ENCODE results near the gene SMAD6.

SMAD6 gene

GRCh38 chr15:66801266-66801665 lies 99.2 kb downstream of the SMAD6 start:
- no peak overlapping the region for H3K4me3 Mint-ChIP-seq
- peaks cover 41% of the 10 kb centered on the region for H3K4me1 Mint-ChIP-seq (ENCODE audit: low read depth)
- H3K36me3 Mint-ChIP-seq (ENCODE audit: low read depth) = no peaks in the 10 kb centered on the region
- intact Hi-C loops (cut with micrococcal nuclease) = loop anchor here (5.0 kb wide), 1 partner anchor 51 kb away; no protein-coding TSS in a partner anchor
- no peaks in the 10 kb centered on the region for H3K9me3 Mint-ChIP-seq
- peaks cover 7% of the 10 kb centered on the region for H3K27me3 Mint-ChIP-seq
- H3K27ac Mint-ChIP-seq = peak overlapping the region; percentile 30

DNA sequence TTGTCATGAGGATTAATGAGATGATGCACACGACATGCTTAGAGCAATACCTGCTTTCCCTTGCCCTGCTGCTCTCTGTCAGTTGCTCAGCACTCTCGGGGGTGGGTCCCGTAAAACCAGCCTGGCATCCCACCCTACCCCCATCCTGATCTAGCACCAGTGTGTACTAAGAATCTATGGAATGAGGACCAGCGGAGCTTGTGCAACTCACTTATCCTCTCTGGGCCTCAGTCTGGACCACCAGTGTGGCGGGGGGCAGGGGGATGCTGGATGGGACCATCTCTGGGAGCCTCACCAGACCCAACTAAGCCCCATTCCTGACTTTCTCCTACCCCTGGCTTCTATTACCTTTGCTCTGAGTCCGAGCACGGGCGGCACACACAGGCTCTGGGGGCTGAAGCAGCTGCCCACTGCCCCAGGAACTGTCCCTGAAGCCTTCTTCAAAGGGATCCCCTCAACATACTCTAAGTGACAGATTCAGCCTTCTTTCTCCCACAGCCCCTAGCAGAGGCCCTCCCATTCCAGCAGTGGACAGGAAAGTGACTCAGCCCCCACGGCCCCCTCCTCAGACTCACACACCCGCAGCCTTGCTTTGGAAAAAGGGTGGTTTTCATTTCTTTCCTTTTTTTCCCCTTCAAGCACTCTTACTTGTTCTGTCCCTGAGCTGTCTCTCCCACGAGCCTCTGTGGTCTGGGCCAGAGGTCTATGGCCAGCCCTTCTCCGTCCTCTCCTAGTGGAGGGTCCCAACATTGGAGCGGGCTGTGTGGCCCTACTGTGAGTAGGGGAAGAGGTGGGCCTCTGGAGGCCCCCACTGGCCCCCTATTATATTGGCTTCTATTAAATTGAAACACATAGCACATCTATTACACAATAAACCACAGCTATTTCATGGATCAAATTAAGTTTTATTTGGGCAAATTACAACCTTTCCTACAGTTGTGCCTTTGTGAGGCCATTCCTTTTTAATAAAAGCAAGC lies 100.3 kb downstream of the SMAD6 start:
- H3K9me3 Mint-ChIP-seq = no peaks in the 10 kb centered on the region
- peaks cover 41% of the 10 kb centered on the region for H3K4me1 Mint-ChIP-seq (ENCODE audit: low read depth)
- H3K36me3 Mint-ChIP-seq (ENCODE audit: low read depth) = no peaks in the 10 kb centered on the region
- peaks cover 5% of the 10 kb centered on the region for H3K27me3 Mint-ChIP-seq
- no peak overlapping the region for H3K4me3 Mint-ChIP-seq
- intact Hi-C loops (cut with micrococcal nuclease) = loop anchor here (5.0 kb wide), 1 partner anchor 50 kb away; no protein-coding TSS in a partner anchor
- peak overlapping the region; percentile 74 for H3K27ac Mint-ChIP-seq

DNA sequence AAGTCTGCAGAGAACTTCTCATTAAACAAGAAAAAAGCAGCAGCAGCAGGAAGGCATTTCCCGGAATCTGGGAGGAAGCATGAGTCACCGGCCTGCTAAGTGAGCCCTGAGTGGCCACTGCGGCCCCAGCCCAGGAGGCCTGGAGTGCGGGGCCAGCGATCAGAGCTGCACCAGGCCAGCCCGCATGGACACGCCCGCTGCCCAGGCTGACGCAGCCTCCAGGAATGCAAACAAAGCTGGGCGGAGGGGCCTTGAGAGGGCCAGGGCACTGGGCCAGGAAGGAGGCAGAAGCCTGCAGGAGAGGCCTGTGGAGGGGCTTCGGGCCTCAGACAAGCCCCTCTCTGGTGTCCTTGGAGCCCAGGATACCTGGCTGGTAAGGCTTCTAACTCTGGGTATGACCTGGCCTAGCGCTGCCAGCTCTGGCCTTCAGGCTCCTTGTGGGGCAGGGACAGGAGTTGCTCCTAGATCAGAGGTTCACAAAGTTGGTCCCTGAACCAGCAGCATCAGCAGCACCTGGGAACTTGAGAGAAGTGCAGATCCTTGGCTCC lies 101.2 kb downstream of the SMAD6 start:
- H3K27me3 Mint-ChIP-seq = peaks cover 4% of the 10 kb centered on the region
- no peak overlapping the region for H3K4me3 Mint-ChIP-seq
- peaks cover 41% of the 10 kb centered on the region for H3K4me1 Mint-ChIP-seq (ENCODE audit: low read depth)
- intact Hi-C loops (cut with micrococcal nuclease) = loop anchor here (5.0 kb wide), 1 partner anchor 49 kb away; no protein-coding TSS in a partner anchor
- H3K36me3 Mint-ChIP-seq (ENCODE audit: low read depth) = no peaks in the 10 kb centered on the region
- no peaks in the 10 kb centered on the region for H3K9me3 Mint-ChIP-seq
- peak overlapping the region; percentile 74 for H3K27ac Mint-ChIP-seq

GRCh38 chr15:66803749-66804148 lies 101.7 kb downstream of the SMAD6 start:
- Mint-ChIP-seq H3K9me3 (no peaks in the 10 kb centered on the region), H3K27ac (peak overlapping the region; percentile 74), H3K4me1 (ENCODE audit: low read depth) (peaks cover 41% of the 10 kb centered on the region), H3K27me3 (peaks cover 4% of the 10 kb centered on the region), H3K36me3 (ENCODE audit: low read depth) (no peaks in the 10 kb centered on the region), H3K4me3 (no peak overlapping the region)
- intact Hi-C loops (cut with micrococcal nuclease) = loop anchor here (5.0 kb wide), 1 partner anchor 49 kb away; no protein-coding TSS in a partner anchor

DNA sequence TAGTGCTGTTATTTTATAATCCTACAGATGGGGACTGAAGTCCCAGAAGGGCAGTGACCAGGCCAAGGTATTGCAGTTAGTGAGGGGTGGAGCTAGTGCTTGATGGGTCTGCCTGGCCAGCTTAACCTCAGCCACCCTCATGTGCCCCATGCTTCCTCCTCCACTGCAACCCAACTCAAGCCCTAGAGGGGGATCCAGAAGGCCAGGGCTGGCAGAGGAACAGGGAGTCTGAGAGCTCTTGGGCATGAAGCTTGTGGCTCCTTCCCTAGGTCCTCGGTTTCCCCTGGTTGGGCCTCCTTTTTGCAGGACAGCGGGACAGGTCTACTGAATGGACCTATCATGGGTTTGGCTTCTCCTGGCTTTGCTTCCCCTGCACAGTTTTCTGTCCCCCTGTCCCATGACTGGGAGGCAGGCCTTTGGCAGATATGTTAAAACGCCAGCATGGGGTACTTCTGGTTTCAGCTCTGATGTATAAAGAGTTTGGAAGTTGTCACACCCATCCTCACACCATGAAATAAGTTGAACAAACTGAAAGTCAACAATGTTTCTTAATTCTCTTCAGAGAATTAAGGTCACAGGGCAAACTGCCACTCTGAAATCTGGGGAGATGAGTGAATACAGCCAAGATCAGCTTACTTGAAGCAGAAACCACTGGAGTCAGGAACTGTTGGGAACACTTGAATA lies 103.3 kb downstream of the SMAD6 start:
- Mint-ChIP-seq H3K9me3 (no peaks in the 10 kb centered on the region), H3K27me3 (peaks cover 12% of the 10 kb centered on the region), H3K36me3 (ENCODE audit: low read depth) (no peaks in the 10 kb centered on the region), H3K4me1 (ENCODE audit: low read depth) (peaks cover 49% of the 10 kb centered on the region), H3K27ac (no peak overlapping the region), H3K4me3 (no peak overlapping the region)
- intact Hi-C loops (cut with micrococcal nuclease) = no loop called here

- Mint-ChIP-seq H3K4me3 (no peak overlapping the region), H3K27ac (no peak overlapping the region), H3K9me3 (no peaks in the 10 kb centered on the region), H3K4me1 (ENCODE audit: low read depth) (peaks cover 34% of the 10 kb centered on the region), H3K27me3 (peaks cover 10% of the 10 kb centered on the region), H3K36me3 (ENCODE audit: low read depth) (no peaks in the 10 kb centered on the region)
- intact Hi-C loops (cut with micrococcal nuclease) = no loop called here
Observed at GRCh38 chr15:66808181-66808824, 106.3 kb downstream of the SMAD6 start.

DNA sequence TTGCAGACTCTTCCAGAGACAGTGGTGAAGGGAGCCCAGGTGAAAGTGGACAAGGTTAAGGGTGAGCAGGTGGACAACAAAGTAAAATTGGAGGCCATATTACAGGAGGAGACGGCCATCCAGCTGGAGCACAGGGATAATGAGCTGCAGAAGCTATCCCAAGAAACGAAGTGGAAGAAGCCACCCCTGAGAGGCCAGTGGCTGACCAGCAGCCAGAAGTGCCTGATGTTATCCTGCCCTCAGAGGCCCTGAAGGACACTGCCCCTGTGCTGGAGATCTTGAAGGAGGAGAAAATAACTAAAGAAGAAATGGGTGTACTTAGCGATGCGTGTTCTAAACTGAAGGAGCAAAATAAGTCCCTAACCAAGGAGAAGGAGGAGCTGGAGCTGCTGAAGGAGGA lies 107.6 kb downstream of the SMAD6 start:
- peaks cover 10% of the 10 kb centered on the region for H3K27me3 Mint-ChIP-seq
- H3K9me3 Mint-ChIP-seq = no peaks in the 10 kb centered on the region
- H3K27ac Mint-ChIP-seq = no peak overlapping the region
- H3K4me3 Mint-ChIP-seq = no peak overlapping the region
- no peaks in the 10 kb centered on the region for H3K36me3 Mint-ChIP-seq (ENCODE audit: low read depth)
- intact Hi-C loops (cut with micrococcal nuclease) = no loop called here
- peaks cover 20% of the 10 kb centered on the region for H3K4me1 Mint-ChIP-seq (ENCODE audit: low read depth)

DNA sequence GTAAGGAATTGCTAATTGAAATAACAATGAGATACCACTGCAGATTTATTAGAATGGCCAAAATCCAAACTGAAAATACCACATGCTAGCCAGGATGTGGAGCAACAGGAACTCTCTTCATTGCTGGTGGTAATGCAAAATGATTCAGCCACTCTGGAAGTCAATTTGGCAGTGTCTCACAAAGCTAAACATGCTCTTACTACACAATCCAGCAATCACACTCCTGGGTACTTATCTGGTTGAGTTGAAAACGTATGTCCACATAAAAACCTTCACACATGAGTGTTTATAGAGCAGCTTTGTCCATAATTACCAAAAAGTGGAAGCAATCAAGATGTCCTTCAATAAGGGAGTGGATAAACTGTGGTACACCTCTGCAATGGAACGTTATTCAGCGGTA lies 113.3 kb downstream of the SMAD6 start:
- no peaks in the 10 kb centered on the region for H3K36me3 Mint-ChIP-seq (ENCODE audit: low read depth)
- no peak overlapping the region for H3K4me3 Mint-ChIP-seq
- intact Hi-C loops (cut with micrococcal nuclease) = no loop called here
- no peaks in the 10 kb centered on the region for H3K9me3 Mint-ChIP-seq
- H3K4me1 Mint-ChIP-seq (ENCODE audit: low read depth) = peaks cover 8% of the 10 kb centered on the region
- H3K27ac Mint-ChIP-seq = no peak overlapping the region
- peaks cover 9% of the 10 kb centered on the region for H3K27me3 Mint-ChIP-seq

DNA sequence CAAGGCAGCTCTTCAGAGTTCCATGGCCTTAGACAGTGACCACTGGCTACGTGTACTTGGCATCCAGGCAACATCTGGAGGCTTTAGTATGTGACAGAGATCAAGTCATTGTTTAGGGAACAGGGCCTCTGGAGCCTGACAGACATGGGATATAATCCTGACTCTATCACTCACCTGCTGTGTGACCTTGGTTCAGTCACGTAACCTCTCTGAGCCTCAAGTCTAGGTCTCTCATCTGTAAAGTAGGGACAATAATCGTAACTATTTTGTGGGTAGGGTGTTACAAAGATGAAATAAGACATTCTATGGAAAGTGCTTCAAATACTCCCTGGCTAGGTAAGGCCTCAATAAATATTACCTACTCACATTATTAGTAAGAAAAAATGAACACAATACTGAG lies 114.2 kb downstream of the SMAD6 start:
- Mint-ChIP-seq H3K4me1 (ENCODE audit: low read depth) (peaks cover 8% of the 10 kb centered on the region), H3K27ac (no peak overlapping the region), H3K4me3 (no peak overlapping the region), H3K36me3 (ENCODE audit: low read depth) (no peaks in the 10 kb centered on the region), H3K9me3 (no peaks in the 10 kb centered on the region), H3K27me3 (peaks cover 9% of the 10 kb centered on the region)
- intact Hi-C loops (cut with micrococcal nuclease) = no loop called here

DNA sequence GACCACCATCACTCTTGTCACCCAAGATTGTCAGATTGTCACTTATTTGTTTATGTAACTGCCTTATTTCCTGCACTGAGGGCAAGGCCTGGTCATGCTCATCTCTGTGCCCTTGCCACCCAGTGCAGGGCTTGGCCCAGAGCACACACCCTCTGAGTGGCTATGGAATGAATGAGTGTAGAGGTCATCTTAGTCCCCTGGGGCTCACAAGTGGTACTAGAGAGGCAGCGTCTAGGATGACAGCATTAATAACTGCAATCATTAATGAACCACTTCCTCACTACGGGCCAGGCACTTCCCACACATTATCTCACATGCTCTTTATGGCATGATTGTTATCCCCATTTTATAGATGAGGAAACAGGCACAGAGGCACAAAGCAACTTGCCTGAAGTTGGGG lies 117.0 kb downstream of the SMAD6 start:
- H3K36me3 Mint-ChIP-seq (ENCODE audit: low read depth) = no peaks in the 10 kb centered on the region
- peaks cover 8% of the 10 kb centered on the region for H3K4me1 Mint-ChIP-seq (ENCODE audit: low read depth)
- intact Hi-C loops (cut with micrococcal nuclease) = no loop called here
- no peak overlapping the region for H3K4me3 Mint-ChIP-seq
- peaks cover 11% of the 10 kb centered on the region for H3K27me3 Mint-ChIP-seq
- H3K9me3 Mint-ChIP-seq = no peaks in the 10 kb centered on the region
- H3K27ac Mint-ChIP-seq = no peak overlapping the region

DNA sequence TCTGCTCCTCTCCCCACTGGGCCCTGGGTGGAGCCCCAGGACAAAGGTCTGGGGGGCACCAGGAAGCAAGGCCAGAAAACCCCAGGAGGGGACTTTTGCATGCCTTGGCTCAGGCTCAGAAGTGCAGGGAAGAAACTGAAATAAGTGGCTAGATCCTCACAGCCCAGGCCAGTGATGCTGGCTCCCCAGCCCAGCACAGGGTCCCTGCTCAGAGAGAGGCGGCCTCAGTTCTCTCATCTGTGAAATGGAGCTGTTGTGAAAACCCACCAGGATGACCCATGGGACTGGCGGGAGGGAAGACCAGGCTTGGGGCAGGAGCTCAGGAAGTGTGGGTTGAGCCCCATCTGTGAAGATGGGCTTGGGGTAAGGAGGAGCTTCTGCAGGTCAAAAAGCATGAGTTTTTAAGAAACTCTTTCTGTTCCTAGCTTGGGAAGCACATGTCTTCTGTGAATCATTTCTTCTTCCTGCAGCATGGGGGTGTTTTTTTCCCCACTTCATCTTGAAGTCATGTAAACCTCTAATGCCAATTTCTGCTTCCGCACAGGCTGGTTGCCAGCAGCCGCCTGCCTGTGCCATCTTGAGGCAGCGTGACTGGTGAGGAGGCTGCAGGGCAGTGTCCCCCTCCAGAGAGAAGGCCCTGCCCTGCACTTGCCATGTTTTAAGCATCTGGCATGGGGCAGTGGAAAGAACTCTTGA lies 118.6 kb downstream of the SMAD6 start:
- Mint-ChIP-seq H3K27me3 (peaks cover 11% of the 10 kb centered on the region), H3K36me3 (ENCODE audit: low read depth) (no peaks in the 10 kb centered on the region), H3K4me3 (no peak overlapping the region), H3K4me1 (ENCODE audit: low read depth) (peaks cover 15% of the 10 kb centered on the region), H3K9me3 (no peaks in the 10 kb centered on the region), H3K27ac (no peak overlapping the region)
- intact Hi-C loops (cut with micrococcal nuclease) = no loop called here

DNA sequence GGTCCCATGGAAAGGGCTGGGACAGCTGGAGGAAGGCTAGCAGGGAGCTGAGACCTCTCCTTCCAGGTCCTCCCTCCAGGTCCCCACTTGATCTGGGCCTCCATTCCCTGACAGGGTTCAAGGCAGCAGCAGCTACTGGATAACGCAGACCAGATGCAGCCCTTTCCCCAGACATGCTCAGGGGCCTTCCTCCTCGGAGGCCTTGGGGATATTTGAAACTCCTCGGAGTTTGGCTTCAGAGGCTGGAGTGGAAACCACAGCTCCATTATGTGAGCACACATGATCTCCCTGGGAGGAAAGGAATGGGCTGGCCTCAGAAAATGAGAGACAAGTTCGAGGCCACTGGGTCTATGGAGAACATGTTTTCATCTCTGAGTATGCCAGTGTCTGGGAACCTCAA lies 119.3 kb downstream of the SMAD6 start:
- intact Hi-C loops (cut with micrococcal nuclease) = no loop called here
- peaks cover 15% of the 10 kb centered on the region for H3K4me1 Mint-ChIP-seq (ENCODE audit: low read depth)

DNA sequence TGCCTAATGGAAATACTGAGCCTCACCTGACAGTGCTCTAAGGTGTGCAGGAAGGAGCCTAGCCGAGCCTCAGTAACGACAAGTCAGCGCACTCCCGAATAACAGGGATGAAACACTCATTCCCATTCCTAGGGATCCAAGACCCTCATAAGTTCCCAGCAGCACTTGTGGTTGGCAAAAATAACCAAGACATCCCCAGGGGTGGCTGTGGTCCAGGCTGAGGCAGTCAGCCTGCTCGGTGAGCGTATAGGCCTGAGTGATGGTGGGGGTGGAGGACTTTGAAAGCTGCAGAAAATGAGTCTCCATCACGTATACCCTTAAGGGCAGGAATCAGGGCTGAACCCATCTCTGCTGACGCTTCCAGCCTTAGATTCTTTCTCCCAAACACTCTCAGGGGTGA lies 120.1 kb downstream of the SMAD6 start:
- no peak overlapping the region for H3K4me3 Mint-ChIP-seq
- H3K27ac Mint-ChIP-seq = no peak overlapping the region
- no peaks in the 10 kb centered on the region for H3K36me3 Mint-ChIP-seq (ENCODE audit: low read depth)
- no peaks in the 10 kb centered on the region for H3K9me3 Mint-ChIP-seq
- H3K4me1 Mint-ChIP-seq (ENCODE audit: low read depth) = peaks cover 15% of the 10 kb centered on the region
- peaks cover 11% of the 10 kb centered on the region for H3K27me3 Mint-ChIP-seq
- intact Hi-C loops (cut with micrococcal nuclease) = no loop called here

More for the DNA sequence above, 119.3 kb downstream of the SMAD6 start:
- Mint-ChIP-seq H3K9me3 (no peaks in the 10 kb centered on the region), H3K4me3 (no peak overlapping the region), H3K27me3 (peaks cover 11% of the 10 kb centered on the region), H3K27ac (no peak overlapping the region), H3K36me3 (ENCODE audit: low read depth) (no peaks in the 10 kb centered on the region)
